ENCODE data around the gene KDM2A.
A peak's percentile ranks its signal among the peaks of the same experiment; 100 is the strongest.

The KDM2A gene

DNA sequence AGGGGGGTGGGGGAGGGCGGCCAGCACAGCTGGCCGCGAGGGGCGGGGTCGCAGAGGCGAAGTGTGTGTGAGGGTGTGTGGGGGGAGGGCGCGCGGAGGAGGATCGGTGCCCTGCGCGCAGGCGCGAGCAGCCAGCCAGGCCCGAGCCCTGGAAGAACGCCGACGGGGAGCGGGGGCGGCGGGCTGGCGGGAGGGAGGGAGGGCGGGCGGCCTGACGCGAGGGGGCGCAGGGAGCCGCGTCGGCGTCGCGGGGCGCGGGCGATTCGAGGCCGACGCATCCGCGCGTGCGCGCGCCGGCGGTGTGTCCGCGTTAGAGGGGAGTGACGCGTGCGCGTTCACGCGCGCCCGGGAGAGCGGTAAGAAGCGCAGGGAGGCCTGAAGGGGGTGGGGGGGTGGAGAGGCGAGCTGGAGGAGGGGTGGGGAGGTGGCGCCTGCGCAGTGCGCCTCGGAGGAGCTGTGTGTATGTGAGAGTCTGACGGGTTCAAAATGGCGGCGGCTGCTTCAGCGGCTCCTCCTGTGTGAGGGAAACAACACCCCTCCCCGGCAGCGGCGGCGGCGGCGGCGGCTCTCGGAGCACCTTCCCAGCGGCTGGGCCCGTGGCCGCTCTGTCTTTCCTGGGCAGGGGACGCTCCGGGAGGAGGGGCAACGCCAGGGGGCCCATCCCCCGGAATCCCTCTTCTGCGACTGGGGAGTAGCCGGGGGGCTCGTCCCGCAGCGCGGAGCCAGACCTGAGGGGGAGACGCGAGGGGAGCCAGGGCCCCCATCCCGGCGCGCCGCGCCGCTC is at the start of gene KDM2A:
Gene KDM2A, plus strand, starts transcription at position 463 of the 784 bp plus-strand sequence. CDS start 2,054 bp downstream, outside the sequence.
- no peak for FAIRE-seq
- TF ChIP-seq, protein P1, sequence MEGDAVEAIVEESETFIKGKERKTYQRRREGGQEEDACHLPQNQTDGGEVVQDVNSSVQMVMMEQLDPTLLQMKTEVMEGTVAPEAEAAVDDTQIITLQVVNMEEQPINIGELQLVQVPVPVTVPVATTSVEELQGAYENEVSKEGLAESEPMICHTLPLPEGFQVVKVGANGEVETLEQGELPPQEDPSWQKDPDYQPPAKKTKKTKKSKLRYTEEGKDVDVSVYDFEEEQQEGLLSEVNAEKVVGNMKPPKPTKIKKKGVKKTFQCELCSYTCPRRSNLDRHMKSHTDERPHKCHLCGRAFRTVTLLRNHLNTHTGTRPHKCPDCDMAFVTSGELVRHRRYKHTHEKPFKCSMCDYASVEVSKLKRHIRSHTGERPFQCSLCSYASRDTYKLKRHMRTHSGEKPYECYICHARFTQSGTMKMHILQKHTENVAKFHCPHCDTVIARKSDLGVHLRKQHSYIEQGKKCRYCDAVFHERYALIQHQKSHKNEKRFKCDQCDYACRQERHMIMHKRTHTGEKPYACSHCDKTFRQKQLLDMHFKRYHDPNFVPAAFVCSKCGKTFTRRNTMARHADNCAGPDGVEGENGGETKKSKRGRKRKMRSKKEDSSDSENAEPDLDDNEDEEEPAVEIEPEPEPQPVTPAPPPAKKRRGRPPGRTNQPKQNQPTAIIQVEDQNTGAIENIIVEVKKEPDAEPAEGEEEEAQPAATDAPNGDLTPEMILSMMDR (IDR thresholded peaks at IDR 0.05; ENCODE audit: insufficient read depth, missing control alignments): peak; percentile 18
- peak; percentile 91 for DNase-seq (ENCODE audit: insufficient read length, low spot score)

DNA sequence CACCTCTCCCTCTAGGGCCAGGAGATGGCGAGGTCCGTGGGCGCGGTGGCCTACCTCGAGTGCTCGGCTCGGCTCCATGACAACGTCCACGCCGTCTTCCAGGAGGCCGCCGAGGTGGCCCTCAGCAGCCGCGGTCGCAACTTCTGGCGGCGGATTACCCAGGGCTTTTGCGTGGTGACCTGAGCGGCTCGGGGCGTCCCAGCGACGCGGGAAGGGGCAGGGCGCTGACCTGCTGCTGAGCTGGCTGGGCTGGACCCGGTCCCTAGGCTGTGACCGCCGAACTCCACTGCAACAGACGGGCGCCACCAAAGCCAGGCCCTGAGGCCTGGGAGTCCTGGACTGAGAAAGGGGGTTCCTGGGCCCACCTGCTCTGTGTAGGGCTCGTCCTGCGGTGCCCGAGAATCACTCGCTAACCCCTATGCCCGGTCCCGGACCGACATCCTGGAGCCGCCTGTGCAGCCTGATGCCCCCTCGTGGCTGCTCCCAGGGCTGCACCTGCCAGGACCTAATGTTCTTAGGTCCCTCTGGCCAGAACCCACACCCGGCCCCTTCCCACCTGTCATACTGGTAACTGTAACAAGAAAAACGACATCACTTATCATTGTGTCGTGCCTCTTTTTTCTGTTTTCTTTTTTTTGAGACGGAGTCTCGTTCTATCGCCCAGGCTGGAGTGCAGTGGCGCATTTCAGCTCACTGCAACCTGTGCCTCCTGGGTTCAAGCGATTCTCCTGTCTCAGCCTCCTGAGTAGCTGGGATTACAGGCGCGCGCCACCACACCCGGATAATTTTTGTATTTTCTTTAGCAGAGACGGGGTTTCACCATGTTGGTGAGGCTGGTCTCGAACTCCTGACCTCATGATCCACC is 47.4 kb upstream of the KDM2A start:
- DNase-seq (ENCODE audit: insufficient read length, low spot score): peak; percentile 72
- FAIRE-seq: no peak
- TF ChIP-seq, protein P1 (IDR thresholded peaks at IDR 0.05; ENCODE audit: insufficient read depth, missing control alignments): peak; percentile 43

DNA sequence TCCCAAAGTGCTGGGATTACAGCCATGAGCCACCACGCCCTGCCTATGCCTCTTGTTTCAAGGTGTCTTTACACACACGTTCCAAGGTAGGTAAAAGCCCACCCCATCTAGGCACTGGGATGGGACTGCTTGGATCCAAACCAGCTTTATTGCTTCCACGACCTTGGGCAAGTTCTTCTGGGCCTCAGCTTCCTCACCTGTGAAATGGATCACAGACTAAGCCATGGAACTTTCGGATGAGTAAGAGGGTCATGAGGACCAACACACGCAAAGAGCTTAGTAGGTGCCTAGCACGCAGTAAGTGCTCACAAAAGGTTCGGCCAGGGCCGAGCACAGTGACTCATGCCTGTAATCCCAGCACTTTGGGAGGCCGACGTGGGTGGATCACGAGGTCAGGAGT is 46.8 kb upstream of the KDM2A start:
- DNase-seq (ENCODE audit: insufficient read length, low spot score): no peak
- TF ChIP-seq, protein P1 (IDR thresholded peaks at IDR 0.05; ENCODE audit: insufficient read depth, missing control alignments): no peak
- no peak for FAIRE-seq

DNA sequence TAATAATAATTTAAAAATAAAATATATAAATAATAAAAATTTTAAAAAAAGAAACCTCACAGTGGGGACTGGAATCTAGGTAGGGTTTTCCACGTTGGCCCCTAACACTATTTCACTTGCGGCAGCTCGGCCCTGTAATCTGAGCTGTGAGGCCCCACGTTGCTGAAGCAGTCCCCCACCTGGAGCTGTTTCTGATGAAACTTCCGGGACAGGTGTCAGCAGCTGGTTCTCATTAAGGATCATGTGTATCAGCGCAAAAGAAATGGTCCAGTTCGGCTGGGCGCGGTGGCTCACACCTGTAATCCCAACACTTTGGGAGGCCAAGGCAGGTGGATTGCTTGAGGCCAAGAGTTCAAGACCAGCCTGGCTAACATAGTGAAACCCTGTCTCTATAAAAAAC is 45.2 kb upstream of the KDM2A start:
- FAIRE-seq: no peak
- TF ChIP-seq, protein P1 (IDR thresholded peaks at IDR 0.05; ENCODE audit: insufficient read depth, missing control alignments): no peak
- DNase-seq (ENCODE audit: insufficient read length, low spot score): no peak

DNA sequence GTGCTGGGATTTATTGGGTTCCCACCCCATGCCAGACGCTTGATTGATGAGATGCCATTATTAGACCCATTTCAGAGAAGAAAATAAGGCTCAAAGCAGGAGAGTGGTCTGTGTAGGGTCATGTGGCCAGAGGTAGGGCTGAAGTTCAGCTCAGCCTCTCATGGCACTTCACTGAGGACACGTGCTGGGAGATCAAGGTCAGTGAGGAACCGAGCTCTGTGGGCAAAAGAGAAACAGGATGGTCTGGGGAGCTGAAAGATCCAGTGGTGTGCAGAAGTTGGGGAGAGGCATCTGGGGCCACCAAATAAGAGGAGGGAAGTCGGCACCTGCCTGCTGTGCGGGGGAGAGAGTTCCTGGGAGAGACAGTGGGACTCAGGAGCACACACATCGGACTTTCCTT is 42.9 kb upstream of the KDM2A start:
- no peak for DNase-seq (ENCODE audit: insufficient read length, low spot score)
- TF ChIP-seq, protein P1 (IDR thresholded peaks at IDR 0.05; ENCODE audit: insufficient read depth, missing control alignments): no peak

DNA sequence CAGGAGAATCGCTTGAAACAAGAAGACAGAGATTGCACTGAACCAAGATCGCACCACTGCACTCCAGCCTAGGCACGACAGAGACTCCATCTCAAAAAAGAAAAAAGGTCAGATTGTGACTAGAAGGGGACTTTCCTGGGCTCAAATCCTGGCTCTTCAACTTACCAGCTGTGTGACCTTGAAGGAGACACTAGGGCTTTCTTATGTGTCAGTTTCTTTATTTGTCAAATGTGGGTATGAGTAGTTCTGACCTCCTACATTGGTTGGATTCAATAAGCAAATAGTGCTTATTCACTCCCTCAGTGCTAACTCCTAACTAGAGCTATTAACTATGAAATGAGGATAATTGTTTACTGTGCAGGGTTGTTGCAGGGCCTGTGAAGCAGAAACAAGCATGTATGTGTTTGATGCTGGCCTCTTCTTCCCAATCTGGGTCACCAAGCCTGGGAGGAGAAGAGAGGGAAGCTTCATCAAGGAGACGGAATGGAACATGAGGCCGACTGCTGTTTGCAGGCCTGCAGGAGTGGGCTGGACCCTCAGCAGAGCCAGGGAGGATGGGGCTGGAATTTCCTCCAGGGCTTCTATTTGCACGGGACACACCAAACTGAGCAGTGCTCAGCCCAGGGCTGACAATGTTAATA is 39.9 kb upstream of the KDM2A start:
- no peak for FAIRE-seq
- TF ChIP-seq, protein P1 (IDR thresholded peaks at IDR 0.05; ENCODE audit: insufficient read depth, missing control alignments): no peak
- no peak for DNase-seq (ENCODE audit: insufficient read length, low spot score)

More for the DNA sequence above, 42.9 kb upstream of the KDM2A start:
- no peak for FAIRE-seq

Measured in D721Med (cell line).